Transverse colon (tissue), 4 donors: ENCODE measurements around the gene FMNL1. TPM values are rescaled to one million over a fixed set of nuclear protein-coding genes. Genes with fewer than 3 reads are reported as not detected.

ENCODE experiments used
- DNase-seq: peaks from one replicate; pipeline ENCODE4 v3.0.0-alpha.2; 2019
- H3K27ac ChIP-seq, 4 donors: fragments of 200-600 bp; sonication (generic); 2 replicates each; pipeline ENCODE4 v1.5.1; 2016 to 2018; ENCODE audit warnings: inconsistent platforms in 4 of 4
- H3K27me3 ChIP-seq: fragments of 200-600 bp; sonication (generic); 2 replicates; pipeline ENCODE4 v1.5.1; 2017; ENCODE audit warnings: inconsistent platforms
- H3K36me3 ChIP-seq, 4 donors: fragments of 200-600 bp; sonication (generic); 2 replicates each; pipeline ENCODE4 v1.5.1; 2017 to 2019; ENCODE audit warnings: inconsistent platforms in 4 of 4
- H3K4me1 ChIP-seq, 4 donors: fragments of 200-600 bp; sonication (generic); 2 replicates each; pipeline ENCODE4 v1.5.1; 2017 to 2020; ENCODE audit warnings: inconsistent platforms in 4 of 4
- H3K4me3 ChIP-seq, 4 donors: fragments of 200-600 bp; sonication (generic); 1 replicate in 1 of 4; 2 replicates in 3 of 4; pipeline versions ENCODE4 v1.5.1 to v1.6.1; 2017 to 2019; ENCODE audit warnings: inconsistent platforms in 4 of 4
- H3K9me3 ChIP-seq, 2 donors: fragments of 200-600 bp; sonication (generic); 2 replicates each; pipeline ENCODE4 v1.5.1; 2017 to 2019; ENCODE audit warnings: inconsistent platforms in 2 of 2
- EP300 ChIP-seq: sonication (generic); formaldehyde crosslinking; IDR thresholded peaks from one replicate; pipeline ENCODE4 v1.6.1; 2017; ENCODE audit warnings: antibody characterized with exemption, low read depth
- POLR2A ChIP-seq: fragments of 450-650 bp; IDR thresholded peaks from one replicate; pipeline ENCODE4 v1.6.1; 2016; ENCODE audit warnings: antibody characterized with exemption, mild to moderate bottlenecking, moderate library complexity
- POLR2AphosphoS5 ChIP-seq, 3 donors: sonication (generic); formaldehyde crosslinking; IDR thresholded peaks; one replicate each; pipeline ENCODE4 v1.6.1; 2016; ENCODE audit warnings: antibody characterized with exemption in 3 of 3
- WGBS, 2 donors: methylation state at CpG; one replicate each; pipeline ENCODE4 v1.1.5; 2018; ENCODE audit warnings: low coverage in 1 of 2; 5-methylcytosine and 5-hydroxymethylcytosine counted together
- in situ Hi-C, 4 donors: fragments of 200-750 bp; cut with MboI; loops; one replicate each; pipeline versions ENCODE4 v1.15.0 to v1.15.1; 2017; ENCODE audit warnings: low sequenced_read_pairs in 3 of 4, low pct_ligation_motif_present in 1 of 4, low pct_unique_long_range_greater_than_20kb in 1 of 4
- intact Hi-C: fragments of 100-400 bp; cut with DNase I; formaldehyde crosslinking; loops from one replicate; pipeline ENCODE4 v1.15.1; 2023; ENCODE audit warnings: low total_unique reads
- total RNA-seq, 4 donors: library from RNA; depleted of rRNA; stranded (reverse); fragments of >200 nt; gene quantifications; one replicate each; pipeline ENCODE4 v1.1.0, GENCODE V29; 2016
- TF ChIP-seq, protein P1 (sequence below), 5 experiments: fragments of 200-600 bp in 3 of 5; fragments of 450-650 bp in 2 of 5; sonication (generic) in 3 of 5; IDR thresholded peaks; 1 replicate in 2 of 5; 2 replicates in 3 of 5; pipeline ENCODE4 v1.5.1; 2016 to 2017; ENCODE audit warnings: antibody characterized with exemption in 5 of 5, inconsistent platforms in 3 of 5, mild to moderate bottlenecking in 2 of 5, moderate library complexity in 1 of 5

FMNL1 gene
- total RNA-seq, 4 donors from 2014 or later: 1.2 to 17.5 (median 10.6) TPM

DNA sequence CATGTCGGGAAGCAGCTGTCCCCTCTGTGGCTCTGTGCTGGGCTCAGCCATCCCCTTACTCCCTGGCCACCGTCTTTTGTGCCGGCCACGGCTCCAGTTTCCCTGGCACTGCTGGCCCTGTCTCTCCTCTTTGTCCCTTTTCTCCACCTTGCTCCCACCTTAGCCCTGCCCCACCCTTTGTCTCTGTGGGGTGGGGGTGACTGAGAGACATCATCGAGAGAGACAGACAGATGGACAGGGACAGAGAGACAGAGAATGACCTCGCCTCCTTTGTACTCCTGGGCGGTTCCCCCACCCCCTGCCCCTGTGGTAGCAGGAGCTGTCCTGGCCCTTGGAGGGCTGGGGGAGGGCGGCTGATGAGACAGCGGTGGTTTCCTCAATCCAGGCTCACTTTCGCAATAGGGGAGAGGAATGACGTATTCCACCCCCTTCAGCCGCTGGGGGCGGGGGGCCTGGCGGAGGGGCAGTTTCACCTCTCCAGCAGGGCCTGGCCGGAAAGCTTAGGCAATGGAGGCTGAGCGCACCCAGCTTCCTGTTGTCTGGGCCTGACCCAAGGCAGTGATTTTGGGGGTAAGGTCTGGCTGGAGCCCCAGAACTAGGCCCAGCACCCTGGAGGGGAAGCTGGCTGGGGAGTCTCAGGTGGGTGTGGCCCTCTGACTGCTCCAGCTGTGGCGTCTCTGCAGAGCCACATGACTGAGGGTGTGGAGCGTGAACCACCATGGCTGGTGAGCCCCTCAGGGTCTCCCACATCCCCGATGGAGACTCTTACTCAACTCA is 7.3 kb downstream of the FMNL1 start:
- H3K27me3 ChIP-seq: no peaks in the 10 kb centered on the region
- peak; percentile 87 for DNase-seq
- intact Hi-C loops: no loop called here
- WGBS, 2 donors: 45% methylated on average over 19 of the region's 19 CpGs; no CpG with 5 or more reads in 1 of the 2 donors
- no peaks in the 10 kb centered on the region for H3K36me3 ChIP-seq
- in situ Hi-C loops: no loop called here
- H3K4me3 ChIP-seq: no peak overlapping the region
- peaks cover 8 to 50% (median 27%) of the 10 kb centered on the region in 4 donors for H3K4me1 ChIP-seq
- peak overlapping the region; percentile 76 to 84 (median 83) for H3K27ac ChIP-seq
- no peak for TF ChIP-seq POLR2A
- TF ChIP-seq POLR2AphosphoS5 (IDR thresholded peaks at IDR 0.05): peak in 2 of 3 donors; percentile 41 to 58
- H3K9me3 ChIP-seq: no peaks in the 10 kb centered on the region

DNA sequence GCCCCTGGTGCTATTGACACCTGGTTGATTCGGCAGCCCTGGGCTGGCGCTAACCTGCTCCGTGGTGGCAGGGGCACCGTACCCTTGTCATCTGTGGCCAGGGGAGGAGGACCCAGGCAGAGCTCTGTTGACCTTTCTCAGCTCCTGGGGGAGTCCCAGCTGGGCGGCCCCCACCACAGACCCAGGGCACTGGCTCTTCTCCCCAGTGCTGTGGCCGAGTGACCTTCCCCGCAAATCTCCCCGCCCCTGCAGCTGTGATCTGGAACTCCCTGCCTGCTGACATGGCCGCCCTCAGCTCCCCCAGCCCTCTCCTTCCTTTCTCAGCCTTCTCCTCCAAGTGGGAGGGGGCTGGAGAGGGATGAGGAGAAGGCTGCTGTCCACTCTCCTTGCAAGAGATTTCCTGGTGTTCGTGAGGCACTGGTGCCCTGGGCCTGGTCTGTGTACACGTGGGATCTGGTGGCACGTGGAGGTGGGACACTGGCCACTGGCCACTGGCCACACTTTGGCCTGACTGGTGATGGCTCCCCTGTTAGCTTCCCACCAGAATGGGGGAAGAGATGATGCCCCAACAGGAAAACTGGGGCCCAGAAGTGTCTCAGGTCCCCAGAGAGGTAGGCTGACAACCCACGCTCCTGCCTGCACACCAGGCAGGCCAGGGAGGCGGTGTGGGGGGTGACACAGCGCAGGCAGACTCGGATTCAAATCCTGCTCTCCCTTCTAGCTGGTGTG is 8.2 kb downstream of the FMNL1 start:
- WGBS, 2 donors: 66% methylated on average over 15 of the region's 16 CpGs; no CpG with 5 or more reads in 1 of the 2 donors
- peak overlapping the region; percentile 76 to 84 (median 83) for H3K27ac ChIP-seq
- peak; percentile 48 for DNase-seq
- H3K4me3 ChIP-seq: no peak overlapping the region
- peaks cover 8 to 50% (median 27%) of the 10 kb centered on the region in 4 donors for H3K4me1 ChIP-seq
- TF ChIP-seq EP300: no peak
- TF ChIP-seq, protein P1, sequence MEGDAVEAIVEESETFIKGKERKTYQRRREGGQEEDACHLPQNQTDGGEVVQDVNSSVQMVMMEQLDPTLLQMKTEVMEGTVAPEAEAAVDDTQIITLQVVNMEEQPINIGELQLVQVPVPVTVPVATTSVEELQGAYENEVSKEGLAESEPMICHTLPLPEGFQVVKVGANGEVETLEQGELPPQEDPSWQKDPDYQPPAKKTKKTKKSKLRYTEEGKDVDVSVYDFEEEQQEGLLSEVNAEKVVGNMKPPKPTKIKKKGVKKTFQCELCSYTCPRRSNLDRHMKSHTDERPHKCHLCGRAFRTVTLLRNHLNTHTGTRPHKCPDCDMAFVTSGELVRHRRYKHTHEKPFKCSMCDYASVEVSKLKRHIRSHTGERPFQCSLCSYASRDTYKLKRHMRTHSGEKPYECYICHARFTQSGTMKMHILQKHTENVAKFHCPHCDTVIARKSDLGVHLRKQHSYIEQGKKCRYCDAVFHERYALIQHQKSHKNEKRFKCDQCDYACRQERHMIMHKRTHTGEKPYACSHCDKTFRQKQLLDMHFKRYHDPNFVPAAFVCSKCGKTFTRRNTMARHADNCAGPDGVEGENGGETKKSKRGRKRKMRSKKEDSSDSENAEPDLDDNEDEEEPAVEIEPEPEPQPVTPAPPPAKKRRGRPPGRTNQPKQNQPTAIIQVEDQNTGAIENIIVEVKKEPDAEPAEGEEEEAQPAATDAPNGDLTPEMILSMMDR (IDR thresholded peaks at IDR 0.05): no peak
- no peak for TF ChIP-seq POLR2A
- no peak for TF ChIP-seq POLR2AphosphoS5 (IDR thresholded peaks at IDR 0.05)
- intact Hi-C loops: no loop called here
- no peaks in the 10 kb centered on the region for H3K27me3 ChIP-seq
- in situ Hi-C loops: no loop called here
- no peaks in the 10 kb centered on the region for H3K9me3 ChIP-seq
- H3K36me3 ChIP-seq: no peaks in the 10 kb centered on the region

DNA sequence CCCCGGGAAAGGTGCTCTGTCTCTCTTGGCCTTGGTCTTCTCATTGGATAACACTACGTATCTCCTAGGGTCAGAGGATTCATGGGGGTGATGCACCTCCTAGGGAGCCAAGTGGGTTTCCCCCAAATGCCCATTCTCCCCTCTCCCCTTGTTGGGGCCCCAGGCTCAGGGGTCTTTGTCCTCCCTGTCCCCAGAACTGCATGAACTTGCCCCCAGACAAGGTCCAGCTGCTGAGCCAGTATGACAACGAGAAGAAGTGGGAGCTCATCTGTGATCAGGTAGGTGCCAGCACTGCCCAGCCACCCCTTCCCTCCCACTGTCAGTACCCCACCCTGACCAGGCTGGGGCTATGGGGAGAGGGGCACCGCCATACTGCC is 8.7 kb downstream of the FMNL1 start:
- H3K9me3 ChIP-seq: no peaks in the 10 kb centered on the region
- H3K36me3 ChIP-seq: no peaks in the 10 kb centered on the region
- H3K27ac ChIP-seq: peak overlapping the region; percentile 76 to 84 (median 83)
- peaks cover 8 to 50% (median 27%) of the 10 kb centered on the region in 4 donors for H3K4me1 ChIP-seq
- H3K27me3 ChIP-seq: no peaks in the 10 kb centered on the region
- H3K4me3 ChIP-seq: no peak overlapping the region
- DNase-seq: no peak
- in situ Hi-C loops (no loop called here), intact Hi-C loops (no loop called here)
- TF ChIP-seq POLR2AphosphoS5 (IDR thresholded peaks at IDR 0.05) (no peak), POLR2A (no peak)
- WGBS, 2 donors: 80% methylated on average over 4 of the region's 4 CpGs; no CpG with 5 or more reads in 1 of the 2 donors

DNA sequence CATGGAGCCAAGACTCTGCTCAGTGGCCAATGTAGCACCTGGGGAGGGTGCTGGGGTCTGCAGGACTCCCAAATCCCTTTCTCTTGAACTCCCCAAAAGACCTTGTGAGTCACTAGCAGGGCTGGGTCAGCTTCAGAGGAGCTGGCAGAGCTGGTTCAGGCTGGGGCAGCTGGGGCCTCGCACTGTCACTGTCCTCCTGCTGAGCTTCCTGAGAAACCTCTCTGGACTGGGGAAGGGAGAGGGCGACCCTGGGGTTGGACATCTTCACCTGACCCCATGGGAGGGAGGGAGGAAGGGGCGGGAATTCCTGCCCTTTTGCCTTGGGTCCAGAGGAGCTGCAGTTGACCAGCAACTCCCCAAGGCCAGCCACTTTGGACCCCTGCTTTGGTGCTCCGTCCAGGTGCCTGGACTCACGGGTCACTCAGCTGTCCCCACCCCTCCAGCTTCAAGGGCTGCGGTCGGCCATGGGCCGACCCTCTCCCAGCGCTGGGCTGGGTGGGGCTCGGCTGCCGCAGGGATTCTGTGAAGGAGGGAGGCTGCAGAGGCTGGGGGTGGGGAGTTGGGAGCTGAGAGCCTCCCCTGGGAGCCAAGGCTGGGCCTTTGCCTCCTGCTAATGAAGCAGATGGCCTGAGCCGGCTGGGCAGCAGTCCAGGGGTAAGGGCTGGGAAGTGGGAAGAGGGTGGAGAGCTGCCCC is 9.2 kb downstream of the FMNL1 start:
- in situ Hi-C loops (no loop called here), intact Hi-C loops (no loop called here)
- Histone ChIP-seq H3K9me3 (no peaks in the 10 kb centered on the region), H3K4me3 (no peak overlapping the region), H3K27ac (peak overlapping the region in 3 of 4 donors; percentile 76 to 84 (median 84)), H3K4me1 (peaks cover 8 to 49% (median 27%) of the 10 kb centered on the region in 4 donors), H3K36me3 (no peaks in the 10 kb centered on the region), H3K27me3 (no peaks in the 10 kb centered on the region)
- no peak for DNase-seq
- TF ChIP-seq POLR2A (no peak), POLR2AphosphoS5 (IDR thresholded peaks at IDR 0.05) (no peak), EP300 (no peak)
- TF ChIP-seq, protein P1 (IDR thresholded peaks at IDR 0.05): no peak
- 36% methylated on average over 10 of the region's 12 CpGs; no CpG with 5 or more reads in 1 of the 2 donors for WGBS, 2 donors
